ENCODE measurements around the gene ADARB1. TPM values are rescaled to one million over a fixed set of nuclear protein-coding genes. Genes with fewer than 3 reads are reported as not detected.

Gene ADARB1
- total RNA-seq, 1 experiment from 2014 or later: 31.9 TPM

DNA sequence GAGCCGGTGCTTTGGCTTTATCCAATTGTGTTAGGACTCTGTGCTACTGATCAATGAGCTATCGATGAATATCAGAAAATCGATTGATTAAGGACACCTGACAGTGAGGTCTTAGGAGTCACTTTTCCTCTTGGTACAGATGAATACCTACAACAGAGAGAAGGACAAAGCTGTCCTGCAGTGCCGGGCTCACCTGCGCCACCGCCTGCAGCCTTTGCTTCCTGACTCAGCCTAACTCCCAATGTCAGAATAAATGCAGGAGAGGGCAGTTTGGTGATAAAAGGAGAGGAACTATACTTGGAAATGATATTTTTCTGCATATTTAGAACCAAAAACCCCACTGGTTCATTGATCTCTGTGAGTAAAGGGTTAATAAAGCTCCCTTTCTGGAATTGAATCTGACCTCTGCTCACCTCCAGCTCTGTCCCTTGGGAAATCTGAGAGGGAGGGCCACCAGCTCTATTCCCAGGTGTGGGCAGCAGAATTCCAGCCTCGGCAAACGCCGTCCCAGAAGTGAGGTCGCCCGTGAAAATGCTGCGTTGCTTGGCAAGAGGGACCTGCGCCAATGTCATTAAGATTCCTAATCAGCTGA lies 174.0 kb downstream of the ADARB1 start:
- no peak for TF ChIP-seq EZH2 (IDR thresholded peaks at IDR 0.05; ENCODE audit: borderline replicate concordance, low read depth, low read length, poor library complexity, severe bottlenecking)
- TF ChIP-seq, protein P1, sequence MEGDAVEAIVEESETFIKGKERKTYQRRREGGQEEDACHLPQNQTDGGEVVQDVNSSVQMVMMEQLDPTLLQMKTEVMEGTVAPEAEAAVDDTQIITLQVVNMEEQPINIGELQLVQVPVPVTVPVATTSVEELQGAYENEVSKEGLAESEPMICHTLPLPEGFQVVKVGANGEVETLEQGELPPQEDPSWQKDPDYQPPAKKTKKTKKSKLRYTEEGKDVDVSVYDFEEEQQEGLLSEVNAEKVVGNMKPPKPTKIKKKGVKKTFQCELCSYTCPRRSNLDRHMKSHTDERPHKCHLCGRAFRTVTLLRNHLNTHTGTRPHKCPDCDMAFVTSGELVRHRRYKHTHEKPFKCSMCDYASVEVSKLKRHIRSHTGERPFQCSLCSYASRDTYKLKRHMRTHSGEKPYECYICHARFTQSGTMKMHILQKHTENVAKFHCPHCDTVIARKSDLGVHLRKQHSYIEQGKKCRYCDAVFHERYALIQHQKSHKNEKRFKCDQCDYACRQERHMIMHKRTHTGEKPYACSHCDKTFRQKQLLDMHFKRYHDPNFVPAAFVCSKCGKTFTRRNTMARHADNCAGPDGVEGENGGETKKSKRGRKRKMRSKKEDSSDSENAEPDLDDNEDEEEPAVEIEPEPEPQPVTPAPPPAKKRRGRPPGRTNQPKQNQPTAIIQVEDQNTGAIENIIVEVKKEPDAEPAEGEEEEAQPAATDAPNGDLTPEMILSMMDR (conservative IDR thresholded peaks at IDR 0.05; ENCODE audit: low read depth, low read length): no peak
- H3K27ac ChIP-seq (ENCODE audit: low read depth, low read length, poor library complexity, severe bottlenecking): no peak overlapping the region
- no TSS peak for BruUV-seq (replicated peaks)
- ChIA-PET CTCF (no interaction called here), POLR2A (ENCODE audit: low non-redundant PET) (no interaction called here)
- DNase-seq (ENCODE audit: low spot score): no peak
- peaks cover 10% of the 10 kb centered on the region for H3K9me3 ChIP-seq (ENCODE audit: low read depth, low read length, poor library complexity, severe bottlenecking)
- peak overlapping the region; percentile 21 for H3K4me3 ChIP-seq (ENCODE audit: low read depth, low read length, poor library complexity, severe bottlenecking)
- intact Hi-C loops (cut with micrococcal nuclease; ENCODE audit: unreplicated experiment): no loop called here
- no peaks in the 10 kb centered on the region for H3K4me1 ChIP-seq (ENCODE audit: insufficient read depth, low read length, poor library complexity, severe bottlenecking)
- no peaks in the 10 kb centered on the region for H3K27me3 ChIP-seq (replicated peaks; ENCODE audit: insufficient read depth, low read depth, low read length, poor library complexity)
- H3K36me3 ChIP-seq (ENCODE audit: insufficient read depth, low read length, poor library complexity, severe bottlenecking): no peaks in the 10 kb centered on the region

DNA sequence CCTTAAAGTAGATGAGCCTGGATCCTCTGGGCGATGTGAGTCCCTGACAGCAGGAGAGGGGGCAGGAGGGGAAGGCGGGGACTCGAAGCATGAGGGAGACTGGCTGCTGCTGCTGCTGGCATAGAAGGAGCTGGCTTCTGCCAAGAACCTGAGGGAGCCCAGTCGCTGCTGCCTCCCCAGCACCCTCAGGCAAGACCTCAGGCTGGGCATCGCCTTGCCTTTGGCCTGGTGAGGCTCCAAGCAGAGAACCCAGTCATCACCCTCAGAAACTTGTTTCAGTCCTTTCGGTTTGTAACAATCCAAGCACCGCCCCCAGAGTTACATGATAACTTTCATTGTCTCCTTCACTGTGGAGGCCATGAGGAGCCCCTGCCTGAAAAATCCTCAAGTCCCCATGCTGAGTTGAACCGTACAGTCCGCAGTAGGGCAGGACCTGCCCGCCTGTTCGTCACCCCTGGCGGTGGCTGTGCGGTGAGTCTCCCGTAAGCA lies 174.6 kb downstream of the ADARB1 start:
- ChIA-PET POLR2A (ENCODE audit: low non-redundant PET) (no interaction called here), CTCF (no interaction called here)
- DNase-seq (ENCODE audit: low spot score): peak; percentile 32

DNA sequence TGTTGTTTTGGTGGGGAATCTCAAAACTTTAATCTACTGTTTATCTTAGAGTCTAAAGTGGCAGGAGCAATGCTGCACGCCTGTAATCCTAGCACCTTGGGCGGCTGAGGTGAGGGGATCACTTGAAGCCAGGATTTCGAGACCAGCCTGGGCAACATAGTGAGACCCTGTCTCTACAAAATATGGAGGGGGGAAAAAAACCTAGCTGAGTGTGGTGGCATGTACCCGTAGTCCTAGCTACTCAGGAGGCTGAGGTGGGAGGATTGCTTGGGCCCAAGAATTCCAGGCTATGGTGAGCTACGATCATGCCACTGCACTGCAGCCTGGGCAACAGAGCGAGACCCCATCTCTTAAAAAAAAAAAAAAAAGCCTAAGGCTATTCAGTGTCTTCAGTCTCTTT lies 175.2 kb downstream of the ADARB1 start:
- Histone ChIP-seq H3K27ac (ENCODE audit: low read depth, low read length, poor library complexity, severe bottlenecking) (no peak overlapping the region), H3K36me3 (ENCODE audit: insufficient read depth, low read length, poor library complexity, severe bottlenecking) (no peaks in the 10 kb centered on the region), H3K4me3 (ENCODE audit: low read depth, low read length, poor library complexity, severe bottlenecking) (no peak overlapping the region), H3K9me3 (ENCODE audit: low read depth, low read length, poor library complexity, severe bottlenecking) (no peaks in the 10 kb centered on the region), H3K27me3 (replicated peaks; ENCODE audit: insufficient read depth, low read depth, low read length, poor library complexity) (no peaks in the 10 kb centered on the region), H3K4me1 (ENCODE audit: insufficient read depth, low read length, poor library complexity, severe bottlenecking) (no peaks in the 10 kb centered on the region)
- CTCF ChIA-PET: no interaction called here
- intact Hi-C loops (cut with micrococcal nuclease; ENCODE audit: unreplicated experiment): no loop called here
- DNase-seq (ENCODE audit: low spot score): no peak
- POLR2A ChIA-PET (ENCODE audit: low non-redundant PET): no interaction called here
- BruUV-seq (replicated peaks): no TSS peak
- TF ChIP-seq, protein P1 (conservative IDR thresholded peaks at IDR 0.05; ENCODE audit: low read depth, low read length): no peak
- TF ChIP-seq EZH2 (IDR thresholded peaks at IDR 0.05; ENCODE audit: borderline replicate concordance, low read depth, low read length, poor library complexity, severe bottlenecking): no peak

More for the DNA sequence above, 174.6 kb downstream of the ADARB1 start:
- Histone ChIP-seq H3K9me3 (ENCODE audit: low read depth, low read length, poor library complexity, severe bottlenecking) (peaks cover 4% of the 10 kb centered on the region), H3K4me3 (ENCODE audit: low read depth, low read length, poor library complexity, severe bottlenecking) (peak overlapping the region; percentile 21), H3K4me1 (ENCODE audit: insufficient read depth, low read length, poor library complexity, severe bottlenecking) (no peaks in the 10 kb centered on the region), H3K27ac (ENCODE audit: low read depth, low read length, poor library complexity, severe bottlenecking) (no peak overlapping the region), H3K27me3 (replicated peaks; ENCODE audit: insufficient read depth, low read depth, low read length, poor library complexity) (no peaks in the 10 kb centered on the region), H3K36me3 (ENCODE audit: insufficient read depth, low read length, poor library complexity, severe bottlenecking) (no peaks in the 10 kb centered on the region)
- TF ChIP-seq, protein P1 (conservative IDR thresholded peaks at IDR 0.05; ENCODE audit: low read depth, low read length): no peak
- TF ChIP-seq EZH2 (IDR thresholded peaks at IDR 0.05; ENCODE audit: borderline replicate concordance, low read depth, low read length, poor library complexity, severe bottlenecking): no peak
- no TSS peak for BruUV-seq (replicated peaks)
- intact Hi-C loops (cut with micrococcal nuclease; ENCODE audit: unreplicated experiment): no loop called here
